CD14-positive monocyte (primary cell): ENCODE measurements around the gene SSBP3. TPM values are rescaled to one million over a fixed set of nuclear protein-coding genes. Genes with fewer than 3 reads are reported as not detected.

Experiments used
- DNase-seq, 3 donors: peaks; one replicate each; pipeline ENCODE4 v3.0.0-alpha.2; 2011 to 2022
- H2AFZ ChIP-seq: 2 replicates; pipeline ENCODE4 v1.6.0; 2012; ENCODE audit warnings: mild to moderate bottlenecking, low read depth, low read length, inconsistent platforms; ENCODE audit not compliant: insufficient read depth, poor library complexity, severe bottlenecking
- H3K27ac ChIP-seq, 2 donors: 1 replicate in 1 of 2; 2 replicates in 1 of 2; pipeline ENCODE4 v1.5.1; 2012 to 2013; ENCODE audit warnings: low read length in 2 of 2, control low read depth in 1 of 2, inconsistent platforms in 1 of 2, low read depth in 1 of 2, mild to moderate bottlenecking in 1 of 2
- H3K27me3 ChIP-seq, 2 donors: one replicate each; pipeline versions ENCODE4 v1.6.0 to v1.6.1; 2011 to 2013; ENCODE audit warnings: low read length in 2 of 2; ENCODE audit not compliant: control insufficient read depth in 2 of 2, insufficient read depth in 2 of 2
- H3K36me3 ChIP-seq, 2 donors: replicated peaks in 1 of 2; 1 replicate in 1 of 2; 2 replicates in 1 of 2; pipeline versions ENCODE4 v1.5.1 to v1.6.1; 2012 to 2013; ENCODE audit warnings: low read length in 2 of 2, control low read depth in 1 of 2, inconsistent platforms in 1 of 2, mild to moderate bottlenecking in 1 of 2; ENCODE audit not compliant: insufficient read depth in 2 of 2, control insufficient read depth in 1 of 2
- H3K4me1 ChIP-seq, 2 donors: 1 replicate in 1 of 2; 2 replicates in 1 of 2; pipeline versions ENCODE4 v1.5.1 to v1.6.1; 2012 to 2013; ENCODE audit warnings: low read length in 2 of 2, control low read depth in 1 of 2, inconsistent platforms in 1 of 2, mild to moderate bottlenecking in 1 of 2, moderate library complexity in 1 of 2; ENCODE audit not compliant: insufficient read depth in 2 of 2, control insufficient read depth in 1 of 2
- H3K4me2 ChIP-seq: replicated peaks from 2 replicates; pipeline ENCODE3; 2012; ENCODE audit warnings: low read length, moderate library complexity, mild to moderate bottlenecking; ENCODE audit not compliant: poor library complexity, severe bottlenecking; ENCODE audit errors: extremely low read depth
- H3K4me3 ChIP-seq, 3 experiments: fragments of 200-600 bp in 1 of 3; sonication (generic) in 1 of 3; replicated peaks in 1 of 3; 1 replicate in 2 of 3; 2 replicates in 1 of 3; pipeline ENCODE4 v1.5.1; 2011 to 2013; ENCODE audit warnings: low read length in 3 of 3, mild to moderate bottlenecking in 3 of 3, control low read depth in 2 of 3, low read depth in 2 of 3, inconsistent platforms in 1 of 3, moderate library complexity in 1 of 3
- H3K79me2 ChIP-seq: 2 replicates; pipeline ENCODE4 v1.6.0; 2012; ENCODE audit warnings: mild to moderate bottlenecking, control low read depth, inconsistent platforms, low read length, moderate library complexity; ENCODE audit not compliant: insufficient read depth
- H3K9ac ChIP-seq: 2 replicates; pipeline ENCODE4 v1.6.0; 2017; ENCODE audit warnings: low read length, mild to moderate bottlenecking; ENCODE audit not compliant: insufficient read depth, poor library complexity, severe bottlenecking
- H3K9me3 ChIP-seq, 2 donors: replicated peaks in 1 of 2; 1 replicate in 1 of 2; 2 replicates in 1 of 2; pipeline versions ENCODE4 v1.5.1 to v1.6.1; 2012 to 2013; ENCODE audit warnings: low read length in 2 of 2, control low read depth in 1 of 2; ENCODE audit not compliant: control insufficient read depth in 1 of 2, insufficient read depth in 1 of 2
- H4K20me1 ChIP-seq: 2 replicates; pipeline ENCODE4 v1.6.0; 2012; ENCODE audit warnings: mild to moderate bottlenecking, low read length, control low read depth, moderate library complexity; ENCODE audit not compliant: insufficient read depth
- H3K27ac Mint-ChIP-seq, 7 donors: one replicate each; pipeline ENCODE4 v1.8.0; 2020; ENCODE audit warnings: mild to moderate bottlenecking in 7 of 7, mixed read lengths in 7 of 7, moderate library complexity in 6 of 7, inconsistent platforms in 2 of 7
- H3K27me3 Mint-ChIP-seq, 3 donors: one replicate each; pipeline ENCODE4 v1.8.0; 2021 to 2022; ENCODE audit warnings: low read depth in 3 of 3, mild to moderate bottlenecking in 3 of 3, mixed read lengths in 3 of 3, moderate library complexity in 3 of 3, inconsistent platforms in 1 of 3
- H3K36me3 Mint-ChIP-seq, 2 donors: one replicate each; pipeline ENCODE4 v1.8.0; 2020; ENCODE audit warnings: mixed read lengths in 2 of 2, inconsistent platforms in 1 of 2, mild to moderate bottlenecking in 1 of 2
- H3K4me1 Mint-ChIP-seq: one replicate; pipeline ENCODE4 v1.8.0; 2020; ENCODE audit warnings: mild to moderate bottlenecking, mixed read lengths
- H3K4me3 Mint-ChIP-seq, 2 donors: one replicate each; pipeline ENCODE4 v1.8.0; 2020; ENCODE audit warnings: mild to moderate bottlenecking in 2 of 2, mixed read lengths in 2 of 2, moderate library complexity in 1 of 2
- H3K9me3 Mint-ChIP-seq, 7 donors: one replicate each; pipeline ENCODE4 v1.8.0; 2020 to 2022; ENCODE audit warnings: mixed read lengths in 7 of 7, mild to moderate bottlenecking in 6 of 7, moderate library complexity in 6 of 7, inconsistent platforms in 2 of 7
- CTCF ChIP-seq: fragments of 200-600 bp; IDR thresholded peaks from one replicate; pipeline ENCODE4 v1.8.0; 2022; ENCODE audit warnings: antibody characterized with exemption, mild to moderate bottlenecking
- whole genome bisulfite sequencing: methylation state at CpG from one replicate; pipeline ENCODE4 v1.1.5; 2013; ENCODE audit warnings: missing lambda C conversion rate; ENCODE audit not compliant: insufficient coverage; 5-methylcytosine and 5-hydroxymethylcytosine counted together
- intact Hi-C, 2 donors: fragments of 100-400 bp; cut with micrococcal nuclease; formaldehyde crosslinking; loops; one replicate each; pipeline versions ENCODE4 v1.15.0 to v1.15.1; 2023
- polyA plus RNA-seq, 3 donors: library from polyadenylated mRNA; depleted of rRNA in 1 of 3; unstranded in 2 of 3; stranded (reverse) in 1 of 3; fragments of 300-500 nt in 2 of 3; fragments of >200 nt in 1 of 3; fragmentation: Illumina TruSeq in 2 of 3; gene quantifications; 1 replicate in 2 of 3; 2 replicates in 1 of 3; pipeline ENCODE4 v1.2.3, GENCODE V29; 2012 to 2021

The SSBP3 gene
- polyA plus RNA-seq, 3 donors: 4.1 to 30.7 (median 4.3) TPM

- peaks cover 0 to 1% (median 0%) of the 10 kb centered on the region in 3 donors for H3K27me3 Mint-ChIP-seq
- H3K4me3 Mint-ChIP-seq: no peak overlapping the region
- intact Hi-C loops: no loop called here
These were observed 61.1 kb downstream of the SSBP3 start for GRCh38 chr1:54345116-54345515.

More at GRCh38 chr1:54345116-54345515, 61.1 kb downstream of the SSBP3 start:
- peaks cover 12 to 13% of the 10 kb centered on the region in 2 donors for H3K36me3 Mint-ChIP-seq
- no peak overlapping the region for H3K4me3 ChIP-seq
- TF ChIP-seq CTCF: no peak
- H2AFZ ChIP-seq: no peak overlapping the region
- H3K27me3 ChIP-seq: no peaks in the 10 kb centered on the region
- no peak overlapping the region for H3K4me2 ChIP-seq
- H4K20me1 ChIP-seq: peaks cover 53% of the 10 kb centered on the region
- H3K27ac ChIP-seq: no peak overlapping the region
- peak overlapping the region in 1 of 7 donors; percentile 60 for H3K27ac Mint-ChIP-seq
- no peaks in the 10 kb centered on the region for H3K4me1 ChIP-seq
- H3K4me1 Mint-ChIP-seq: peaks cover 7% of the 10 kb centered on the region
- DNase-seq: no peak
- no peak overlapping the region for H3K9ac ChIP-seq
- H3K36me3 ChIP-seq: peaks cover 0 to 7% of the 10 kb centered on the region in 2 donors
- 79% methylated on average over 4 of the region's 7 CpGs for WGBS
- no peaks in the 10 kb centered on the region for H3K79me2 ChIP-seq
- H3K9me3 Mint-ChIP-seq: peaks cover 0 to 2% (median 0%) of the 10 kb centered on the region in 7 donors
- no peaks in the 10 kb centered on the region for H3K9me3 ChIP-seq
